Measurements from ENCODE around the gene F7. TPM values are rescaled to one million over a fixed set of nuclear protein-coding genes. Genes with fewer than 3 reads are reported as not detected.

The F7 gene
- total and polyA plus RNA-seq, 9 of the 15 experiments (the other 6 are each of a cell fraction or from before 2014, with no cell fraction given), result not detected

- ChIA-PET CTCF (ENCODE audit: low intra/inter-chr PET ratio) (no interaction called here), POLR2A (interaction anchor here (0.7 to 0.8 kb wide), 3 partner anchors 13 to 402 kb away, joined by 3 to 6 read pairs (median 4); no protein-coding TSS in a partner anchor)
- intact Hi-C loops (cut with micrococcal nuclease), result no loop called here
- no peaks in the 10 kb centered on the region for H4K20me1 ChIP-seq (replicated peaks; ENCODE audit: control insufficient read depth, insufficient read depth, low read length)
- no peak overlapping the region for H3K4me3 ChIP-seq
- H3K36me3 ChIP-seq (ENCODE audit: control insufficient read depth, insufficient read depth, low read length), result no peaks in the 10 kb centered on the region
- no peak overlapping the region for H3K9ac ChIP-seq (ENCODE audit: insufficient read depth in 1 of 2, low read depth in 2 of 2, low read length in 2 of 2)
- H3K9me1 ChIP-seq (ENCODE audit: control insufficient read depth, insufficient read depth, low read length), result no peaks in the 10 kb centered on the region
- H3K4me2 ChIP-seq (ENCODE audit: insufficient read depth, low read length), result no peak overlapping the region
- H3K4me1 ChIP-seq (replicated peaks in 1 of 2; ENCODE audit: control insufficient read depth in 2 of 2, insufficient read depth in 2 of 2, low read length in 2 of 2), result peaks cover 4 to 18% of the 10 kb centered on the region in 2 experiments; a peak in 4 of 5 replicates
- FAIRE-seq (no peak), ATAC-seq (no peak), DNase-seq (ENCODE audit: extremely low read depth in 1 of 4, low spot score in 3 of 4) (no peak)
- H3K79me2 ChIP-seq (ENCODE audit: control insufficient read depth, insufficient read depth, low read length), result no peaks in the 10 kb centered on the region
- peaks cover 25 to 74% of the 10 kb centered on the region in 2 experiments; a peak in 4 of 5 replicates for H3K27me3 ChIP-seq (ENCODE audit: control insufficient read depth in 2 of 2, insufficient read depth in 2 of 2, low read length in 2 of 2)
- WGBS (ENCODE audit: insufficient coverage, low coverage, missing lambda C conversion rate), result 3% methylated on average over 7 of the region's 22 CpGs
- H3K9me3 ChIP-seq (replicated peaks; ENCODE audit: control insufficient read depth, insufficient read depth, low read depth, low read length), result no peaks in the 10 kb centered on the region
- BruUV-seq (replicated peaks), result no TSS peak
- H2AFZ ChIP-seq (ENCODE audit: low read depth, low read length), result no peak overlapping the region
- in situ Hi-C loops (cut with MboI), result no loop called here
- H3K27ac ChIP-seq (ENCODE audit: extremely low read depth, low read depth, low read length), result no peak overlapping the region
- TF ChIP-seq ZNF274 (IDR thresholded peaks at IDR 0.05; ENCODE audit: borderline replicate concordance, low read depth, low read length) (no peak), MTF1 (CRISPR knock-in tag; IDR thresholded peaks at IDR 0.05; ENCODE audit: borderline replicate concordance) (no peak), TCF7L2 (IDR thresholded peaks at IDR 0.05; ENCODE audit: low read depth, low read length) (no peak), SUPT5H (IDR thresholded peaks at IDR 0.05) (no peak), MYC (IDR thresholded peaks at IDR 0.05; ENCODE audit: low read depth, low read length) (no peak), MYC (CRISPR knock-in tag; IDR thresholded peaks at IDR 0.05; ENCODE audit: borderline replicate concordance, low read depth) (no peak), KHSRP (IDR thresholded peaks at IDR 0.05) (no peak), SMAD2 (IDR thresholded peaks at IDR 0.05; ENCODE audit: low read depth, low read length) (no peak), MAFK (IDR thresholded peaks at IDR 0.05; ENCODE audit: low read length) (no peak), CCNT2 (IDR thresholded peaks at IDR 0.05; ENCODE audit: borderline replicate concordance, extremely low read depth, insufficient read length, low read depth, low read length) (no peak), EZH2 (IDR thresholded peaks at IDR 0.05; ENCODE audit: borderline replicate concordance, low read depth, low read length) (no peak), CBX5 (IDR thresholded peaks at IDR 0.05; ENCODE audit: borderline replicate concordance, low read depth) (no peak), ZNF121 (CRISPR knock-in tag; conservative IDR thresholded peaks at IDR 0.05) (no peak), BMI1 (IDR thresholded peaks at IDR 0.05; ENCODE audit: low read length) (no peak), SIX5 (IDR thresholded peaks at IDR 0.05; ENCODE audit: borderline replicate concordance in 1 of 2, insufficient read depth in 1 of 2, low read depth in 1 of 2, low read length in 2 of 2) (no peak), KAT8 (IDR thresholded peaks at IDR 0.05; ENCODE audit: low read depth) (no peak), RUNX1 (IDR thresholded peaks at IDR 0.05; ENCODE audit: low read depth) (no peak), HMGN3 (IDR thresholded peaks at IDR 0.05; ENCODE audit: borderline replicate concordance, extremely low read depth, insufficient read length, low read depth, low read length) (no peak)
- TF ChIP-seq, protein P1, sequence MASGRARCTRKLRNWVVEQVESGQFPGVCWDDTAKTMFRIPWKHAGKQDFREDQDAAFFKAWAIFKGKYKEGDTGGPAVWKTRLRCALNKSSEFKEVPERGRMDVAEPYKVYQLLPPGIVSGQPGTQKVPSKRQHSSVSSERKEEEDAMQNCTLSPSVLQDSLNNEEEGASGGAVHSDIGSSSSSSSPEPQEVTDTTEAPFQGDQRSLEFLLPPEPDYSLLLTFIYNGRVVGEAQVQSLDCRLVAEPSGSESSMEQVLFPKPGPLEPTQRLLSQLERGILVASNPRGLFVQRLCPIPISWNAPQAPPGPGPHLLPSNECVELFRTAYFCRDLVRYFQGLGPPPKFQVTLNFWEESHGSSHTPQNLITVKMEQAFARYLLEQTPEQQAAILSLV (tag; IDR thresholded peaks at IDR 0.05), result no peak
Observed at GRCh38 chr13:113063091-113063491, 42.5 kb upstream of the F7 start.
